HG03045 (cell line): ENCODE results near the gene AGTPBP1.

Source experiments
- ATAC-seq: cut with Tn5 transposase; IDR thresholded peaks from one replicate; pipeline ENCODE4 v1.9.1; 2021; ENCODE audit warnings: mild to moderate bottlenecking, moderate library complexity; ENCODE audit not compliant: unreplicated experiment

Gene AGTPBP1

GRCh38 chr9:85510830-85511504 lies 230.8 kb downstream of the AGTPBP1 start:
- no peak for ATAC-seq

- no peak for ATAC-seq
Observed at GRCh38 chr9:85508616-85509015, 233.1 kb downstream of the AGTPBP1 start.

GRCh38 chr9:85505612-85506011 lies 236.1 kb downstream of the AGTPBP1 start:
- no peak for ATAC-seq

DNA sequence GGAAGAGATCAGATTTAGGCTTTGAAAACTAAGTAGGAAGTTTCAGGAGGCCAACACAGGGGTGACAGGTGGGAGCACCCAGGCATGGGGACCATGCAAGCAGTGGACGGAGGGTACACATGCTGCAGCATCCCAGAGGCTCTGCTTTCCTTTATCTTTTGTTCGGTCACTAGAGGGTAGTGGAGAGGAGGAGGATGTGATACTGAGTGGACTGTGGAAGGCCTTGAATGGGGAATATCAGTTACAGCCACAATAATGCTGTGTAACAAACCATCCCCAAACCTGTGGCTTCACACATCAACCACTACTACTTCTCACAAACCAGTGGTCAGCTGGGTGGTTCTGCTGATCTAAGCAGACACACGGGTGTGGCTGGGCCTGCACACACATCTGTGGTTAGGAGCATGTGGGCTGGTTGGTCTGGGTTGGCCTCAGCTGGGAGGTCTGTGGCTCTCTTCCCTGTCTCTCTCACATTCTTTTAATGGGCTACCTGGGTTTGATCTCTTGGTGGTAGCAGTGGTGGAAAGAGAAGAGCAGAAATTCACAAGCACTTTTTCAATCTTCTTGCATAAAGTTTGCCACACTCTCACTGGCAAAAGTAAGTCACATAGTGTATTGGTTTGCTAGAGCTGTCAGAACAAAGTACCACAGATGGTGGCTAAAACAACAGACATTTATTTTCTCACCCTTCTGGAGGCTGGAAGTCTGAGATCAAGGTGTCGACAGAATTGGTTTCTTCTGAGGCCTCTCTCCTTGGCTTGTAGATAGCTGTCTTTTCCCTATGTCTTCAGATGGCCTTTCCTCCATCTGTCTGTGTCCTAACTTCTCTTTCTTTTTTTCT lies 238.7 kb downstream of the AGTPBP1 start:
- ATAC-seq = no peak

GRCh38 chr9:85501882-85502281 lies 239.9 kb downstream of the AGTPBP1 start:
- no peak for ATAC-seq

GRCh38 chr9:85501456-85501855 lies 240.3 kb downstream of the AGTPBP1 start:
- no peak for ATAC-seq
